Measurements from ENCODE around the gene WASF3.

WASF3 gene

GRCh38 chr13:26681036-26681435 is 123.6 kb downstream of the WASF3 start:
- in situ Hi-C loops (cut with HindIII; ENCODE audit: low sequenced_read_pairs): no loop called here
- H3K4me3 ChIP-seq (ENCODE audit: low read depth, low read length): no peak overlapping the region
- no peak for TF ChIP-seq CTCF (IDR thresholded peaks at IDR 0.05; ENCODE audit: low read depth, low read length)
- no peak for DNase-seq (ENCODE audit: low read depth, low spot score)

GRCh38 chr13:26682606-26683005 is 125.1 kb downstream of the WASF3 start:
- in situ Hi-C loops (cut with HindIII; ENCODE audit: low sequenced_read_pairs): no loop called here
- H3K4me3 ChIP-seq (ENCODE audit: low read depth, low read length): no peak overlapping the region
- TF ChIP-seq CTCF (IDR thresholded peaks at IDR 0.05; ENCODE audit: low read depth, low read length): no peak
- DNase-seq (ENCODE audit: low read depth, low spot score): no peak

GRCh38 chr13:26685606-26686005 is 128.1 kb downstream of the WASF3 start:
- in situ Hi-C loops (cut with HindIII; ENCODE audit: low sequenced_read_pairs): no loop called here
- TF ChIP-seq CTCF (IDR thresholded peaks at IDR 0.05; ENCODE audit: low read depth, low read length): no peak
- no peak overlapping the region for H3K4me3 ChIP-seq (ENCODE audit: low read depth, low read length)
- DNase-seq (ENCODE audit: low read depth, low spot score): no peak

GRCh38 chr13:26686285-26686684 is 128.8 kb downstream of the WASF3 start:
- no peak overlapping the region for H3K4me3 ChIP-seq (ENCODE audit: low read depth, low read length)
- DNase-seq (ENCODE audit: low read depth, low spot score): no peak
- no peak for TF ChIP-seq CTCF (IDR thresholded peaks at IDR 0.05; ENCODE audit: low read depth, low read length)
- in situ Hi-C loops (cut with HindIII; ENCODE audit: low sequenced_read_pairs): no loop called here

GRCh38 chr13:26688286-26688685 is 130.8 kb downstream of the WASF3 start:
- TF ChIP-seq CTCF (IDR thresholded peaks at IDR 0.05; ENCODE audit: low read depth, low read length): no peak
- no peak overlapping the region for H3K4me3 ChIP-seq (ENCODE audit: low read depth, low read length)
- DNase-seq (ENCODE audit: low read depth, low spot score): no peak
- in situ Hi-C loops (cut with HindIII; ENCODE audit: low sequenced_read_pairs): no loop called here

GRCh38 chr13:26688980-26689379 is 131.5 kb downstream of the WASF3 start:
- in situ Hi-C loops (cut with HindIII; ENCODE audit: low sequenced_read_pairs): no loop called here
- no peak overlapping the region for H3K4me3 ChIP-seq (ENCODE audit: low read depth, low read length)
- DNase-seq (ENCODE audit: low read depth, low spot score): no peak
- TF ChIP-seq CTCF (IDR thresholded peaks at IDR 0.05; ENCODE audit: low read depth, low read length): no peak

Data from astrocyte of the spinal cord (primary cell).